Thyroid gland (tissue), 4 donors: ENCODE measurements around the gene SGSM2.

ENCODE experiments used
- POLR2A ChIP-seq, 2 donors: fragments of 450-650 bp; IDR thresholded peaks; one replicate each; pipeline ENCODE4 v1.6.1; 2017; ENCODE audit warnings: antibody characterized with exemption in 2 of 2, mild to moderate bottlenecking in 2 of 2, moderate library complexity in 1 of 2
- TF ChIP-seq, protein P1 (sequence below), 6 experiments: fragments of 200-600 bp in 3 of 6; fragments of 450-650 bp in 3 of 6; sonication (generic) in 3 of 6; IDR thresholded peaks; one replicate each; pipeline ENCODE4 v1.5.1; 2016 to 2019; ENCODE audit warnings: antibody characterized with exemption in 6 of 6, mild to moderate bottlenecking in 2 of 6, inconsistent platforms in 1 of 6, moderate library complexity in 1 of 6

DNA sequence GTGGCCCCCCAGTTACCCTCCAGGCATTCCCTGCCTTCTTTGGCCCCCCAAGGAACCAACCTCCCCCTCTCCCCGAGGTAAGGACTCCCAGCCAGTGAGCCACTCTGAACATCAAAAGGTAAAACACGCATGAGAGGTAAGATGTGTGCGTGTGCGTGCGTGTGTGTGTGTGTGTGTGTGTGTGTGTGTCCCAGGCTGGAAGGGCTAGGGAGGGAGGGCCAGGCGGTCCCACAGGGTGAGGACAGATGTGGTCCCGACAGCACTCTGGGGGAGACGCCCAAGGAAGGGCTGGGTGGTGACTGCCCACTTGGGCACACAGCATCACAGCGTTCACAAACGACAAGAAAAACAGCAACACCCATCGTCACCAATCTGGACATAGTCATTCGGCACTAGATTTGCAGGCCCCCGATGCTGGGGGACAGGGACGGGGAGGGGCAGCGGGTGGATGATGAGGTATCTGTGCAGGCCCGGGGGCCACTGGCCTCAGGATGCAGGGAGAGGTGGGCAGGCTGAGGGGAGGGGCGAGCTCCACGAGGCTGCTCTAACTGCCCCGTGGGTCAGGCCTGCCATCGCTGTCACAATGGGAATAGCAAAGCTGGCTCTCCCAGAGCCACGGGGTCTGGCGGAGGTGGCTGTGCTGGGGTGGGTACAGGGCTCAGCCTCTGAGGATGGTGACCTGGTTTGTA, 47.3 kb downstream of the SGSM2 start:
- TF ChIP-seq, protein P1, sequence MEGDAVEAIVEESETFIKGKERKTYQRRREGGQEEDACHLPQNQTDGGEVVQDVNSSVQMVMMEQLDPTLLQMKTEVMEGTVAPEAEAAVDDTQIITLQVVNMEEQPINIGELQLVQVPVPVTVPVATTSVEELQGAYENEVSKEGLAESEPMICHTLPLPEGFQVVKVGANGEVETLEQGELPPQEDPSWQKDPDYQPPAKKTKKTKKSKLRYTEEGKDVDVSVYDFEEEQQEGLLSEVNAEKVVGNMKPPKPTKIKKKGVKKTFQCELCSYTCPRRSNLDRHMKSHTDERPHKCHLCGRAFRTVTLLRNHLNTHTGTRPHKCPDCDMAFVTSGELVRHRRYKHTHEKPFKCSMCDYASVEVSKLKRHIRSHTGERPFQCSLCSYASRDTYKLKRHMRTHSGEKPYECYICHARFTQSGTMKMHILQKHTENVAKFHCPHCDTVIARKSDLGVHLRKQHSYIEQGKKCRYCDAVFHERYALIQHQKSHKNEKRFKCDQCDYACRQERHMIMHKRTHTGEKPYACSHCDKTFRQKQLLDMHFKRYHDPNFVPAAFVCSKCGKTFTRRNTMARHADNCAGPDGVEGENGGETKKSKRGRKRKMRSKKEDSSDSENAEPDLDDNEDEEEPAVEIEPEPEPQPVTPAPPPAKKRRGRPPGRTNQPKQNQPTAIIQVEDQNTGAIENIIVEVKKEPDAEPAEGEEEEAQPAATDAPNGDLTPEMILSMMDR (IDR thresholded peaks at IDR 0.05) = no peak
- no peak for TF ChIP-seq POLR2A (IDR thresholded peaks at IDR 0.05)
